GM12891 (cell line): ENCODE data around the gene NHS.

Source experiments
- DNase-seq: peaks from one replicate; pipeline ENCODE4 v3.0.0; 2011; ENCODE audit warnings: low spot score; ENCODE audit not compliant: insufficient read length
- FAIRE-seq: peaks from 2 replicates; lab custom pipeline; 2011; peaks lifted over from hg19 to GRCh38; lab: Jason Lieb, UNC
- PAX5 ChIP-seq: IDR thresholded peaks from 2 replicates; pipeline ENCODE4 v1.6.1; 2011; ENCODE audit warnings: low read length, moderate library complexity, mild to moderate bottlenecking; ENCODE audit not compliant: insufficient read depth, severe bottlenecking
- POLR2A ChIP-seq: IDR thresholded peaks from 2 replicates; pipeline ENCODE4 v1.6.1; 2011; ENCODE audit warnings: low read depth, low read length, control low read depth
- POLR2AphosphoS5 ChIP-seq: IDR thresholded peaks from 2 replicates; pipeline ENCODE4 v1.6.1; 2011; ENCODE audit warnings: low read depth, low read length, control low read depth
- POU2F2 ChIP-seq: IDR thresholded peaks from 2 replicates; pipeline ENCODE4 v1.6.1; 2011; ENCODE audit warnings: low read depth, mild to moderate bottlenecking, control low read depth, low read length, moderate library complexity
- SPI1 ChIP-seq: IDR thresholded peaks from 2 replicates; pipeline ENCODE4 v1.6.1; 2011; ENCODE audit warnings: low read depth, low read length, control low read depth
- TAF1 ChIP-seq: IDR thresholded peaks from 2 replicates; pipeline ENCODE4 v1.6.1; 2011; ENCODE audit warnings: low read depth, low read length, control low read depth

Gene NHS

DNA sequence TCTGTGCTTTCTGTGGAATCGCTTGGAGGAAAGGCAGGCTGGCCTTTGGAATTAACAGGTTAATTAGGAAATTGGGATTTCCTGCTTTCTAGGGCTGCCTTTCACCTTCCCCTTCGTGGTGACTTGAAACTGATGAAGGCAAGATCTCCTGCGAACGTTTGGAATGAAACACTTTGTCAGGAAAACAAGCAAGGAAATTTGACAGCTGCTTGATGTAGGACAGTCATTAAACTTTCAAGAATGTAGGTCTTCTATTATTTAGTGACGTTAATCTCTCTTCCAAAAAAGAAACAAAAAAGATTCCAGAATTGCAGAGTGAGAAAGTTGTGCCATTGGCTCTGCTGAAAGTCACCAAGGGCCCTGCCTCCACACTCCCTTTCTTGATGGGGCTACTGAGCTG is 206.6 kb downstream of the NHS start:
- TF ChIP-seq POLR2AphosphoS5, result no peak
- TF ChIP-seq TAF1, result no peak
- TF ChIP-seq POLR2A, result no peak
- TF ChIP-seq PAX5, result no peak
- no peak for TF ChIP-seq POU2F2
- no peak for TF ChIP-seq SPI1
- no peak for FAIRE-seq

GRCh38 chrX:17584248-17584681 is 209.3 kb downstream of the NHS start:
- FAIRE-seq (no peak), DNase-seq (no peak)
- TF ChIP-seq POU2F2, result no peak
- no peak for TF ChIP-seq TAF1
- no peak for TF ChIP-seq POLR2AphosphoS5
- no peak for TF ChIP-seq SPI1
- no peak for TF ChIP-seq POLR2A
- TF ChIP-seq PAX5, result no peak

More for the DNA sequence above, 206.6 kb downstream of the NHS start:
- DNase-seq, result no peak

GRCh38 chrX:17585006-17585405 is 210.0 kb downstream of the NHS start:
- no peak for DNase-seq
- TF ChIP-seq SPI1, result no peak
- TF ChIP-seq POLR2A, result no peak
- TF ChIP-seq POU2F2, result no peak
- TF ChIP-seq PAX5, result no peak
- TF ChIP-seq TAF1, result no peak
- no peak for TF ChIP-seq POLR2AphosphoS5
- no peak for FAIRE-seq

GRCh38 chrX:17587366-17587765 is 212.4 kb downstream of the NHS start:
- no peak for TF ChIP-seq POLR2AphosphoS5
- TF ChIP-seq SPI1, result no peak
- no peak for TF ChIP-seq TAF1
- TF ChIP-seq POLR2A, result no peak
- TF ChIP-seq POU2F2, result no peak
- no peak for TF ChIP-seq PAX5
- DNase-seq (no peak), FAIRE-seq (no peak)

DNA sequence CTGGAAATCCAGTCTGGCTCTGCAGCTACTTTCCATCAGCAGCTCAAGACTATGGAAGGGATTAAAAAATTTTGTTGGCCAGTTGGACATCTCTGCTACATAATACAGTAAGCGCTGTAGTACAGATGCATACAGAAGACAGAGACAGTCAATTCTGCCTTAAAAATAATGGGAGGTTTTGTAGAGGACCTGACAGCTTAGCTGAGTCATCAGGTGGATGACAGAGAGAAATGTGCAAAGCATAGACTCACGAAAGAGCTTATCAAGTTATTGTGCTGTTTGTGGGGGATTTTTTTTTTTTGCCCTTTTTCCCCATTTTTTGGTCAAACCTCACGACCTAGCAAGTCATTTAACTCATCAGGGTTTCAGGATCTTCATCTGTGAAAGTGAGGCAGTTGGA is 213.3 kb downstream of the NHS start:
- DNase-seq (no peak), FAIRE-seq (no peak)
- TF ChIP-seq TAF1 (no peak), PAX5 (no peak), POLR2A (no peak), POU2F2 (no peak), SPI1 (no peak), POLR2AphosphoS5 (no peak)

DNA sequence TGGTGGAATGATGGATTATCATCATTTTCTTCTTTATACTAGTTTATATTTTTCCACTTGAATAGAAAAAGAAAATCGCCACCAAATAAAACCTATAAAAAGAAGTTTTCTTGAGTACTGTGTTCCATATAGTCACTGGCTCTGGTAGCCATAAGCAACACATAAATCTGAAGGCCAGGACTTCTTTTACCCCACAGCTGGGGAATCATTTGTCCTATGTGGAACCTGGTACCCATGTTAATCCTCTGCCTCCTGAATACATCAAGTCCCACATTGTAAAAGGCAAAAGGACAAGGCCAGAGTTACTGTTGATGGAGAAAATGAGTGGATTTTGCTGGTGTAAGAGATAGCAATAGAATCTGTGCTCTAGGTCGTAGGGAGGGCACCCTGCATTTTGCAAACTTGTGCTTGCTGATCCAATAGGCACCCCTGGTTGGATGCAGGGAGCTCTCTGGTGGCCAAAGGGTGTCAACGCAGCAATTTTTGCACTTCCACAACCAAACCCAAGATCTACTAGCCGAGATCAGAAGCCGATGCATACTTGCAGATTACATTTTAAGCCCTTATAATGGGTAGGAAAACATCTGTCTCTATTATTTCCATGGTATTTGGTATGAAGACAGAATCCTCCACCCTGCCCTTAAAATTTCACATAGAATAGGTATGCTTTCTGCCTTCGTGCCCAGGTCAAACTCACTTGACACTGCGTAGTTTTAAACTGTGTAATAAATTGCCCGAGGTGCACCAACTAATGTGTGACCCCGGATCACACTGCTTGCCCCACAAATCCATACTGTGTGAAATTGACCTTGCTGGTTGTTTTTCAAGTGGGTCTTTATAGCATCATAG is 216.1 kb downstream of the NHS start:
- DNase-seq (peak; percentile 4), FAIRE-seq (no peak)
- TF ChIP-seq POLR2AphosphoS5, result no peak

GRCh38 chrX:17591741-17592110 is 216.7 kb downstream of the NHS start:
- DNase-seq (no peak), FAIRE-seq (no peak)
- TF ChIP-seq TAF1 (no peak), SPI1 (no peak), POU2F2 (no peak), POLR2AphosphoS5 (no peak), POLR2A (no peak), PAX5 (no peak)

DNA sequence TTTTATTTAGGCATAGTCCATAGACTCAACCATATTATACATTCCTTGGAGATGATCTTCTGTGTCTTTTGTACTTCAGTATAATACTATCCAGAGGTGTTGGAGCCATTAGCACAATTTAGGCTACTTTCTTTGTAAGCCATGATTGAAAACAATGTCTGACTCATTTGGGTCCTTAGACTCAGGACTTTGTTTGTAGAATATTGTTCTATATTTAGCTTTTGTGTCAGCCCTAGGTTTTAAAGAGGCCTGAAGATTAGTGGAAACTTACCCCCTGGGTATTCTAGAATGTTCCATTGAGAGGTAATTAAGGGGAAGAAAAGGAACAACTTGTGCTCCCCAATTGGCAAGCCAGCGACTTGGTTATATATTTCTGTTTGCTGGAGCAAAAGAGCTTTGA is 217.1 kb downstream of the NHS start:
- DNase-seq (no peak), FAIRE-seq (no peak)
- TF ChIP-seq POU2F2 (no peak), PAX5 (no peak)

DNA sequence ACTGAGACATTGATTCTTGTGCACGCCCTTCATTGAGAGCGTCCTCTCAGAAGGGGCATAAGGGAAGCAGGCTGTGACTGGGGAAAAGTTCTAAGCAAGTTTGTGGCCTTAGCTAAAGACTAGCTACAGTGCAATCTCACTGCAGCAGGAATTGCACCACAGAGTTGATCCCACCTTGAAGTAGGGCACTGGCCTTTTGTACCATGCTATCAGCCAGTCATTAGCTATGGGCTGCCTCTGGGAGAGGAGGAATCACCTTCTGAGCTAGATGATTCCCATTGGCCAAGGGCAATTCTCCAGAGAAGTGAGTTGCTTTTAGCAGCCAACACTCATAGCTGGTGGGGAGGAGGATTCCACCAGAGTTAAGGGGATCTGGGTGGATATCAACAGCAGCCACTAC is 219.7 kb downstream of the NHS start:
- FAIRE-seq (no peak), DNase-seq (no peak)
- TF ChIP-seq SPI1, result no peak
- TF ChIP-seq POU2F2, result no peak
- TF ChIP-seq POLR2AphosphoS5, result no peak
- no peak for TF ChIP-seq PAX5
- TF ChIP-seq TAF1, result no peak
- no peak for TF ChIP-seq POLR2A
